ENCODE data around the gene ZNF117. TPM values are rescaled to one million over a fixed set of nuclear protein-coding genes. Genes with fewer than 3 reads are reported as not detected.

Gene ZNF117
- total and polyA plus RNA-seq, 9 of the 15 experiments (the other 6 are each of a cell fraction or from before 2014, with no cell fraction given) = 2.5 to 18.9 (median 14.1) TPM

DNA sequence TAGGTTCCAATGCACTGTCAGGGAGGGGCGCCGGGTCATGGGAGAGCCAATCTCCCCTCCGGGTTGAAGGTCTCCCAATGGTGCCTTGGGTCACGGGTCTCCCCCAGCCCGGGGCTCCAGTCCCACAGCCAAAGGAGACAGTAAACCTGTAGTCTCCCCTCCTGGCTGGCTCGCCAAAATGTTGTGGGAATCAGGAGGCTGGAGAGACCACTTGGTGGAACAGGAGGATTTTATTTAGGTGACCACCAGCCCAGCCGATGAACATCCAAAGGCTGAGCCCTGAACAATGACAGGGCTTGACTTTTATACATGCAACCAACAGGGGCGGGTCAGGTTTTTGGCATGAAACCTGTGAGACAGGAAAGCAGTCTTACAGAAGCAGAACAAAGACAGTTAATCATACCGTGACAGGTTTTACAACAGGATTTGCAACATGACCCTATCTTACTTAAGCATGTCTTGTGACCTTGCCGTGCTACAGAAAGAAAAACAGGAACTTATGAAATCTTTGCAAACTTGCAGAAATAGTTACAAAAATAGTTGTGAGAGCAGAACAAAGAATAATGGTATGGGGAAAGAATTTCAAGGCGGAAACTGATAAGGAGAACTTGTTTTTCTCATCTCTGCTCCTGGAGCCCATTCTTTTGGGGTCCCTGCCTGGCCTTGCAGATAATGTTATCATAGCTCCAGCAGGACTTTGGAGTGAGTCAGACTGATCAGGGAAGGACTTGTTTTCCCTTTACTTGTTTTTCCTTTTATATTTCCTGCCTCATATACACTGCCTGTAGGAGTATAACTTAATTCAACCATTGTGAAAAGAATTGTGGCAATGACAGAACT lies 8.5 kb upstream of the ZNF117 start (continued):
- no peak for TF ChIP-seq CHD2 (IDR thresholded peaks at IDR 0.05; ENCODE audit: low read depth, low read length)
- TF ChIP-seq POLR3A (IDR thresholded peaks at IDR 0.05; ENCODE audit: borderline replicate concordance, extremely low read depth, insufficient read depth, insufficient read length) = no peak
- TF ChIP-seq ZNF184 (CRISPR knock-in tag; IDR thresholded peaks at IDR 0.05) = no peak
- peak; percentile 62 for TF ChIP-seq DACH1 (IDR thresholded peaks at IDR 0.05; ENCODE audit: partially characterized antibody)
- TF ChIP-seq NCOA1 (IDR thresholded peaks at IDR 0.05; ENCODE audit: low read depth) = peak; percentile 96
- TF ChIP-seq FUS (optimal IDR thresholded peaks at IDR 0.05; ENCODE audit: low read depth, low read length) = no peak
- TF ChIP-seq MAFK (IDR thresholded peaks at IDR 0.05; ENCODE audit: low read length) = peak; percentile 49; the same call in 1 of the 2 replicates
- TF ChIP-seq ETS2 (tag; IDR thresholded peaks at IDR 0.05; ENCODE audit: borderline replicate concordance, poor library complexity, severe bottlenecking) = no peak
- TF ChIP-seq, protein P1, sequence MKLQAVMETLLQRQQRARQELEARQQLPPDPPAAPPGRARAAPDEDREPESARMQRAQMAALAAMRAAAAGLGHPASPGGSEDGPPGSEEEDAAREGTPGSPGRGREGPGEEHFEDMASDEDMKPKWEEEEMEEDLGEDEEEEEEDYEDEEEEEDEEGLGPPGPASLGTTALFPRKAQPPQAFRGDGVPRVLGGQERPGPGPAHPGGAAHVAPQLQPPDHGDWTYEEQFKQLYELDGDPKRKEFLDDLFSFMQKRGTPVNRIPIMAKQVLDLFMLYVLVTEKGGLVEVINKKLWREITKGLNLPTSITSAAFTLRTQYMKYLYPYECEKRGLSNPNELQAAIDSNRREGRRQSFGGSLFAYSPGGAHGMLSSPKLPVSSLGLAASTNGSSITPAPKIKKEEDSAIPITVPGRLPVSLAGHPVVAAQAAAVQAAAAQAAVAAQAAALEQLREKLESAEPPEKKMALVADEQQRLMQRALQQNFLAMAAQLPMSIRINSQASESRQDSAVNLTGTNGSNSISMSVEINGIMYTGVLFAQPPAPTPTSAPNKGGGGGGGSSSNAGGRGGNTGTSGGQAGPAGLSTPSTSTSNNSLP (IDR thresholded peaks at IDR 0.05; ENCODE audit: borderline replicate concordance, low read depth, low read length) = 0 out of 2 replicates have a peak, but pooled peaks have one; percentile 33
- TF ChIP-seq ARHGAP35 (IDR thresholded peaks at IDR 0.05; ENCODE audit: partially characterized antibody) = no peak
- TF ChIP-seq ERF (CRISPR knock-in tag; IDR thresholded peaks at IDR 0.05) = no peak
- TF ChIP-seq NFIX (CRISPR knock-in tag; IDR thresholded peaks at IDR 0.05; ENCODE audit: low read depth) = no peak
- TF ChIP-seq, protein P2, sequence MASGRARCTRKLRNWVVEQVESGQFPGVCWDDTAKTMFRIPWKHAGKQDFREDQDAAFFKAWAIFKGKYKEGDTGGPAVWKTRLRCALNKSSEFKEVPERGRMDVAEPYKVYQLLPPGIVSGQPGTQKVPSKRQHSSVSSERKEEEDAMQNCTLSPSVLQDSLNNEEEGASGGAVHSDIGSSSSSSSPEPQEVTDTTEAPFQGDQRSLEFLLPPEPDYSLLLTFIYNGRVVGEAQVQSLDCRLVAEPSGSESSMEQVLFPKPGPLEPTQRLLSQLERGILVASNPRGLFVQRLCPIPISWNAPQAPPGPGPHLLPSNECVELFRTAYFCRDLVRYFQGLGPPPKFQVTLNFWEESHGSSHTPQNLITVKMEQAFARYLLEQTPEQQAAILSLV (tag; IDR thresholded peaks at IDR 0.05) = peak; percentile 80
- TF ChIP-seq, protein P3, sequence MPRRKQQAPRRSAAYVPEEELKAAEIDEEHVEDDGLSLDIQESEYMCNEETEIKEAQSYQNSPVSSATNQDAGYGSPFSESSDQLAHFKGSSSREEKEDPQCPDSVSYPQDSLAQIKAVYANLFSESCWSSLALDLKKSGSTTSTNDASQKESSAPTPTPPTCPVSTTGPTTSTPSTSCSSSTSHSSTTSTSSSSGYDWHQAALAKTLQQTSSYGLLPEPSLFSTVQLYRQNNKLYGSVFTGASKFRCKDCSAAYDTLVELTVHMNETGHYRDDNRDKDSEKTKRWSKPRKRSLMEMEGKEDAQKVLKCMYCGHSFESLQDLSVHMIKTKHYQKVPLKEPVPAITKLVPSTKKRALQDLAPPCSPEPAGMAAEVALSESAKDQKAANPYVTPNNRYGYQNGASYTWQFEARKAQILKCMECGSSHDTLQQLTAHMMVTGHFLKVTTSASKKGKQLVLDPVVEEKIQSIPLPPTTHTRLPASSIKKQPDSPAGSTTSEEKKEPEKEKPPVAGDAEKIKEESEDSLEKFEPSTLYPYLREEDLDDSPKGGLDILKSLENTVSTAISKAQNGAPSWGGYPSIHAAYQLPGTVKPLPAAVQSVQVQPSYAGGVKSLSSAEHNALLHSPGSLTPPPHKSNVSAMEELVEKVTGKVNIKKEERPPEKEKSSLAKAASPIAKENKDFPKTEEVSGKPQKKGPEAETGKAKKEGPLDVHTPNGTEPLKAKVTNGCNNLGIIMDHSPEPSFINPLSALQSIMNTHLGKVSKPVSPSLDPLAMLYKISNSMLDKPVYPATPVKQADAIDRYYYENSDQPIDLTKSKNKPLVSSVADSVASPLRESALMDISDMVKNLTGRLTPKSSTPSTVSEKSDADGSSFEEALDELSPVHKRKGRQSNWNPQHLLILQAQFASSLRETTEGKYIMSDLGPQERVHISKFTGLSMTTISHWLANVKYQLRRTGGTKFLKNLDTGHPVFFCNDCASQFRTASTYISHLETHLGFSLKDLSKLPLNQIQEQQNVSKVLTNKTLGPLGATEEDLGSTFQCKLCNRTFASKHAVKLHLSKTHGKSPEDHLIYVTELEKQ (CRISPR knock-in tag; IDR thresholded peaks at IDR 0.05) = no peak
- no peak for TF ChIP-seq STAT5B (CRISPR knock-in tag; IDR thresholded peaks at IDR 0.05)
- peak; percentile 100 for TF ChIP-seq ARID1B (IDR thresholded peaks at IDR 0.05)
- no peak for TF ChIP-seq ZNF282 (CRISPR knock-in tag; IDR thresholded peaks at IDR 0.05)
- TF ChIP-seq, protein P4, sequence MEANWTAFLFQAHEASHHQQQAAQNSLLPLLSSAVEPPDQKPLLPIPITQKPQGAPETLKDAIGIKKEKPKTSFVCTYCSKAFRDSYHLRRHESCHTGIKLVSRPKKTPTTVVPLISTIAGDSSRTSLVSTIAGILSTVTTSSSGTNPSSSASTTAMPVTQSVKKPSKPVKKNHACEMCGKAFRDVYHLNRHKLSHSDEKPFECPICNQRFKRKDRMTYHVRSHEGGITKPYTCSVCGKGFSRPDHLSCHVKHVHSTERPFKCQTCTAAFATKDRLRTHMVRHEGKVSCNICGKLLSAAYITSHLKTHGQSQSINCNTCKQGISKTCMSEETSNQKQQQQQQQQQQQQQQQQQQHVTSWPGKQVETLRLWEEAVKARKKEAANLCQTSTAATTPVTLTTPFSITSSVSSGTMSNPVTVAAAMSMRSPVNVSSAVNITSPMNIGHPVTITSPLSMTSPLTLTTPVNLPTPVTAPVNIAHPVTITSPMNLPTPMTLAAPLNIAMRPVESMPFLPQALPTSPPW (CRISPR knock-in tag; IDR thresholded peaks at IDR 0.05) = peak; percentile 71
- TF ChIP-seq ELF4 (CRISPR knock-in tag; IDR thresholded peaks at IDR 0.05) = 0 out of 2 replicates have a peak, but pooled peaks have one; percentile 50
- no peak for TF ChIP-seq MYBL2 (IDR thresholded peaks at IDR 0.05; ENCODE audit: low read depth)
- no peak for TF ChIP-seq MYBL2 (CRISPR knock-in tag; IDR thresholded peaks at IDR 0.05; ENCODE audit: borderline replicate concordance)

All from K562 (cell line).